Astrocyte of the cerebellum (primary cell): ENCODE measurements around the gene MTUS2.

ENCODE experiments used
- DNase-seq: peaks from one replicate; pipeline ENCODE4 v3.0.0-alpha.2; 2011; ENCODE audit warnings: low read depth
- H3K4me3 ChIP-seq: 2 replicates; pipeline ENCODE4 v1.5.1; 2011; ENCODE audit warnings: mild to moderate bottlenecking, low read depth, low read length, moderate library complexity
- CTCF ChIP-seq: IDR thresholded peaks from 2 replicates; pipeline ENCODE4 v1.5.1; 2012; ENCODE audit warnings: low read length, low read depth, moderate library complexity, mild to moderate bottlenecking; ENCODE audit errors: missing control alignments
- in situ Hi-C: cut with HindIII; loops from 2 replicates; pipeline ENCODE4 v1.10.0; 2017; ENCODE audit warnings: low sequenced_read_pairs

MTUS2 gene

GRCh38 chr13:29427937-29428309 lies 607.8 kb downstream of the MTUS2 start:
- no peak for TF ChIP-seq CTCF
- DNase-seq: no peak
- in situ Hi-C loops: no loop called here
- H3K4me3 ChIP-seq: peak overlapping the region; percentile 38

GRCh38 chr13:29428310-29429181 lies 608.4 kb downstream of the MTUS2 start:
- TF ChIP-seq CTCF: no peak
- H3K4me3 ChIP-seq: peak overlapping the region; percentile 38
- no peak for DNase-seq
- in situ Hi-C loops: no loop called here

GRCh38 chr13:29429286-29429900 lies 609.3 kb downstream of the MTUS2 start:
- in situ Hi-C loops: no loop called here
- TF ChIP-seq CTCF: no peak
- H3K4me3 ChIP-seq: no peak overlapping the region
- no peak for DNase-seq

GRCh38 chr13:29434217-29434945 lies 614.2 kb downstream of the MTUS2 start:
- no peak for DNase-seq
- in situ Hi-C loops: no loop called here
- TF ChIP-seq CTCF: no peak
- H3K4me3 ChIP-seq: no peak overlapping the region

- in situ Hi-C loops: no loop called here
- TF ChIP-seq CTCF: no peak
- peak; percentile 79 for DNase-seq
- no peak overlapping the region for H3K4me3 ChIP-seq
Measured at GRCh38 chr13:29435125-29435911, 615.2 kb downstream of the MTUS2 start.

- no peak for TF ChIP-seq CTCF
- peak; percentile 68 for DNase-seq
- in situ Hi-C loops: no loop called here
- no peak overlapping the region for H3K4me3 ChIP-seq
Measured at GRCh38 chr13:29436291-29436690, 616.2 kb downstream of the MTUS2 start.
